A673 (cell line): ENCODE data around the gene EIPR1. TPM values are rescaled to one million over a fixed set of nuclear protein-coding genes. Genes with fewer than 3 reads are reported as not detected.
A peak's percentile ranks its signal among the peaks of the same experiment; 100 is the strongest.

Experiments used
- BruUV-seq: library from RNA; stranded (reverse); fragments of 400-500 nt; replicated peaks from 2 replicates; lab custom pipeline; 2021; lab: Mats Ljungman, UMichigan
- CTCF ChIA-PET: fragments of 300-600 bp; sonication (Branson Sonifier 250); formaldehyde crosslinking; loops from one replicate; lab custom pipeline; 2022; ENCODE audit warnings: antibody characterized with exemption; lab: Charles Lee
- POLR2A ChIA-PET: fragments of 300-600 bp; sonication (Branson Sonifier 250); formaldehyde crosslinking; loops from one replicate; lab custom pipeline; 2022; ENCODE audit warnings: antibody characterized with exemption; ENCODE audit not compliant: low non-redundant PET; lab: Charles Lee
- DNase-seq: peaks from one replicate; pipeline ENCODE4 v3.0.0-alpha.2; 2015; ENCODE audit warnings: low spot score
- H3K27ac ChIP-seq: fragments of 200-600 bp; sonication (generic); 2 replicates; pipeline ENCODE4 v1.5.1; 2016; ENCODE audit warnings: mixed run types, low read depth, mild to moderate bottlenecking, mixed read lengths, antibody characterized with exemption, low read length; ENCODE audit not compliant: poor library complexity, severe bottlenecking
- H3K27me3 ChIP-seq: fragments of 200-600 bp; sonication (generic); replicated peaks from 2 replicates; pipeline ENCODE4 v1.6.1; 2017; ENCODE audit warnings: mixed run types, low read depth, mild to moderate bottlenecking, mixed read lengths, antibody characterized with exemption, low read length; ENCODE audit not compliant: insufficient read depth, poor library complexity
- H3K36me3 ChIP-seq: fragments of 200-600 bp; sonication (generic); 2 replicates; pipeline ENCODE4 v1.6.1; 2016; ENCODE audit warnings: mixed run types, mild to moderate bottlenecking, mixed read lengths, antibody characterized with exemption, low read length; ENCODE audit not compliant: insufficient read depth, poor library complexity, severe bottlenecking
- H3K4me1 ChIP-seq: fragments of 200-600 bp; sonication (generic); 2 replicates; pipeline ENCODE4 v1.6.1; 2017; ENCODE audit warnings: mixed run types, mild to moderate bottlenecking, mixed read lengths, antibody characterized with exemption, low read length; ENCODE audit not compliant: insufficient read depth, poor library complexity, severe bottlenecking
- H3K4me3 ChIP-seq: fragments of 200-600 bp; sonication (generic); 2 replicates; pipeline ENCODE4 v1.5.1; 2016; ENCODE audit warnings: low read depth, mixed run types, mild to moderate bottlenecking, mixed read lengths, low read length; ENCODE audit not compliant: poor library complexity, severe bottlenecking
- H3K9me3 ChIP-seq: fragments of 200-600 bp; sonication (generic); 2 replicates; pipeline ENCODE4 v1.6.1; 2016; ENCODE audit warnings: mixed run types, low read depth, mild to moderate bottlenecking, mixed read lengths, antibody characterized with exemption, low read length; ENCODE audit not compliant: poor library complexity, severe bottlenecking
- EZH2 ChIP-seq: fragments of 200-600 bp; sonication (generic); IDR thresholded peaks from 2 replicates; pipeline ENCODE4 v1.6.1; 2017; ENCODE audit warnings: borderline replicate concordance, low read depth, mild to moderate bottlenecking, mixed read lengths, antibody characterized with exemption, low read length; ENCODE audit not compliant: poor library complexity, severe bottlenecking
- intact Hi-C: fragments of 100-400 bp; cut with micrococcal nuclease; formaldehyde crosslinking; loops from one replicate; pipeline ENCODE4 v1.10.0; 2022; ENCODE audit not compliant: unreplicated experiment
- total RNA-seq: library from RNA; stranded (reverse); gene quantifications from 2 replicates; pipeline ENCODE4 v1.2.3, GENCODE V29; 2021
- TF ChIP-seq, protein P1 (sequence below): fragments of 300-800, 200-600 bp; sonication (generic); conservative IDR thresholded peaks from 2 replicates; pipeline ENCODE4 v1.5.1; 2017; ENCODE audit warnings: low read depth, mild to moderate bottlenecking, antibody characterized with exemption, low read length, moderate library complexity, mixed read lengths

The EIPR1 gene
- total RNA-seq, 1 experiment from 2014 or later, result 37.0 TPM

DNA sequence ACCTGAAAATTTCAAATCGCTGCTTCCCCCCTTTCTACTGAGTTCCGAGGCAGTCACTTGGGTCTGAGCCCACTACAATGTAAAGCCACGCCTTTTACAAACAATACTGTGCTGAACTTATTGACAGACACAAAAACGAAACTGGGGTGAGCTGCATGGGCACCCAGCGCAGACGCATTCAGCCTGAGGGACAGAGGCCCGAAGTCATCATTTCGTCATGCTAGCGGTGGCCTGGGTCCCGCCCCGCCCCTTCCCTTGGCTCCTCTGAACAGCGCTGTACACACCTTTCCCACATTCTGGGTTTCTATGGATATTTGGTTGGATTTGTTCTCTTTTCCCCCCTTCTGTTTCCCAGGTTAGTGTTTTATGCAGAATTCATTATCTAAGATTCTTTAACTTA lies 71.7 kb downstream of the EIPR1 start:
- ChIA-PET POLR2A (no interaction called here), CTCF (no interaction called here)
- DNase-seq, result no peak
- BruUV-seq, result no TSS peak
- no peak overlapping the region for H3K4me3 ChIP-seq
- H3K36me3 ChIP-seq, result no peaks in the 10 kb centered on the region
- H3K27ac ChIP-seq, result no peak overlapping the region
- H3K27me3 ChIP-seq, result no peaks in the 10 kb centered on the region
- peaks cover 19% of the 10 kb centered on the region for H3K4me1 ChIP-seq
- no peaks in the 10 kb centered on the region for H3K9me3 ChIP-seq
- TF ChIP-seq EZH2, result no peak
- TF ChIP-seq, protein P1, sequence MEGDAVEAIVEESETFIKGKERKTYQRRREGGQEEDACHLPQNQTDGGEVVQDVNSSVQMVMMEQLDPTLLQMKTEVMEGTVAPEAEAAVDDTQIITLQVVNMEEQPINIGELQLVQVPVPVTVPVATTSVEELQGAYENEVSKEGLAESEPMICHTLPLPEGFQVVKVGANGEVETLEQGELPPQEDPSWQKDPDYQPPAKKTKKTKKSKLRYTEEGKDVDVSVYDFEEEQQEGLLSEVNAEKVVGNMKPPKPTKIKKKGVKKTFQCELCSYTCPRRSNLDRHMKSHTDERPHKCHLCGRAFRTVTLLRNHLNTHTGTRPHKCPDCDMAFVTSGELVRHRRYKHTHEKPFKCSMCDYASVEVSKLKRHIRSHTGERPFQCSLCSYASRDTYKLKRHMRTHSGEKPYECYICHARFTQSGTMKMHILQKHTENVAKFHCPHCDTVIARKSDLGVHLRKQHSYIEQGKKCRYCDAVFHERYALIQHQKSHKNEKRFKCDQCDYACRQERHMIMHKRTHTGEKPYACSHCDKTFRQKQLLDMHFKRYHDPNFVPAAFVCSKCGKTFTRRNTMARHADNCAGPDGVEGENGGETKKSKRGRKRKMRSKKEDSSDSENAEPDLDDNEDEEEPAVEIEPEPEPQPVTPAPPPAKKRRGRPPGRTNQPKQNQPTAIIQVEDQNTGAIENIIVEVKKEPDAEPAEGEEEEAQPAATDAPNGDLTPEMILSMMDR, result no peak
- intact Hi-C loops, result no loop called here

DNA sequence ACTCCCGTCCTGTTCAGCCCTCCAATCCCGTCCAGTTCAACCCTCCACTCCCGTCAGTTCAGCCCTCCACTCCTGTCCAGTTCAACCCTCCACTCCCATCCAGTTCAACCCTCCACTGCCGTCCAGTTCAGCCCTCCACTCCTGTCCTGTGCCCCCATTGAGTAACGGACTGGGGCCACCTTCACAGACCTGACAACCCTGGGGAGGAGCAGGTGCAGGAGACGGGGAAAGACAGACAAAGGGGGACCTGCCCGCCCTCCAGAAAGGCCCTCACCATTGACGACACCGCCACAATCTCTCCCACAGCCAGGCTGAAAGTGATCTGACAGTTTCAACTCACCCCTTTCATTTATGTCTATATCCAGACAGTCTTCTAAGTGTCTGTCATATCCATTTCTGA lies 72.2 kb downstream of the EIPR1 start:
- Histone ChIP-seq H3K27ac (no peak overlapping the region), H3K27me3 (no peaks in the 10 kb centered on the region), H3K36me3 (no peaks in the 10 kb centered on the region), H3K4me1 (peaks cover 19% of the 10 kb centered on the region), H3K9me3 (no peaks in the 10 kb centered on the region), H3K4me3 (no peak overlapping the region)
- no TSS peak for BruUV-seq
- TF ChIP-seq, protein P1, result no peak
- TF ChIP-seq EZH2, result no peak
- intact Hi-C loops, result no loop called here
- ChIA-PET CTCF (no interaction called here), POLR2A (no interaction called here)
- DNase-seq, result no peak

DNA sequence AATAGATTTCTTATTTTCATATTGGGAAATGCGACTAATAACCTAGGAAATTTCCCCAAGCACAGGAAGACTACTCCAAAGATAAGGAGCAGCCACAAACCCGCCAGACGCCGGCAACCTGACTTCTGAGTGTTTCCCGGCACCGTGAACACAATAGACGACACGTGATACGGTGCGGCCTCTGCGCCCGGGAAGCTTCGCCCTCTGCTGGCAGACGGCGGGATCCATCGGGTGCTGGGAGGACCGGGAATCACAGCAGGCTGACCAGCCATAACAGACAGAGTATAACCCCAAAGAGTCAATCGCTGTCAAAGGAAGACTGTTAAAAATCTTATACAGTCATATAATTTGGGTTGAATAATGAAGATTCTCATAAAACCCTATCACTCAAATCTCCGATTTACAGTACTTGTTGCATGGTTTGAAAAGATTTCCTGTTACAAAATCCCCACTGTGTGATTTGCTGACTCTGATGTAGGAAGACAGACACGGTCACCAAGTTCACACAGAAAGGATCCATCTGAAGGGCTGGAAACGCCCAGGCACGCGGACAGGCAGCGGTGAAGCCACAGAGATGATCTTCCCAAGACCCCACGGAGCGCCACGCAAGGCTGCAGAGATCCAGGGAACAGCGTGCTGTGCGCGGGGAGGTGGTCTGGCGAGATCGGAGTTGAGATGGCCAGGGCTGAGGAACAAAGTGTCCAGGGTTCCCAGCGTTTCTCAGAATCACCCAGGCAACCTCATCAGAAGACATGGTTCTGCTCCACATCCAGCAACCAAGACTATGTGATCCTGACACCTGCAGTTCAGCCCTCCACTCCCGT lies 73.8 kb downstream of the EIPR1 start:
- DNase-seq, result peak; percentile 92
- Histone ChIP-seq H3K4me1 (peaks cover 19% of the 10 kb centered on the region), H3K27me3 (no peaks in the 10 kb centered on the region), H3K27ac (peak overlapping the region; percentile 78), H3K36me3 (no peaks in the 10 kb centered on the region), H3K9me3 (no peaks in the 10 kb centered on the region), H3K4me3 (peak overlapping the region; percentile 31)
- BruUV-seq, result no TSS peak
- TF ChIP-seq, protein P1, result peak; percentile 97
- TF ChIP-seq EZH2, result no peak
- ChIA-PET POLR2A (no interaction called here), CTCF (interaction anchor here (0.5 to 1.5 kb wide), 2 partner anchors 302 to 359 kb away, joined by 3 to 10 read pairs; no protein-coding TSS in a partner anchor)
- intact Hi-C loops, result loop anchor here (1.0 to 2.0 kb wide), 2 partner anchors 124 to 303 kb away; no protein-coding TSS in a partner anchor
